Right atrium auricular region (tissue), 2 donors: ENCODE measurements around the gene AHCYL2. TPM values are rescaled to one million over a fixed set of nuclear protein-coding genes. Genes with fewer than 3 reads are reported as not detected.

ENCODE experiments used
- DNase-seq: peaks from one replicate; pipeline ENCODE4 v3.0.0-alpha.2; 2019; ENCODE audit warnings: low spot score
- H3K27ac ChIP-seq, 2 donors: fragments of 200-600 bp; sonication (generic); 1 replicate in 1 of 2; 2 replicates in 1 of 2; pipeline ENCODE4 v1.5.1; 2016 to 2019
- H3K27me3 ChIP-seq, 2 donors: fragments of 200-600 bp; sonication (generic); one replicate each; pipeline versions ENCODE4 v1.5.1 to v1.6.0; 2017 to 2019
- H3K36me3 ChIP-seq: fragments of 200-600 bp; sonication (generic); one replicate; pipeline ENCODE4 v1.5.1; 2016
- H3K4me1 ChIP-seq, 2 donors: fragments of 200-600 bp; sonication (generic); one replicate each; pipeline versions ENCODE4 v1.5.1 to v1.6.0; 2017 to 2019
- H3K4me3 ChIP-seq, 2 donors: fragments of 200-600 bp; sonication (generic); 1 replicate in 1 of 2; 2 replicates in 1 of 2; pipeline ENCODE4 v1.5.1; 2017 to 2019; ENCODE audit warnings: mild to moderate bottlenecking in 1 of 2, moderate library complexity in 1 of 2
- H3K9me3 ChIP-seq, 2 donors: fragments of 200-600 bp; sonication (generic); one replicate each; pipeline ENCODE4 v1.5.1; 2019
- total RNA-seq, 2 donors: library from RNA; depleted of rRNA; stranded (reverse); fragments of >200 nt; gene quantifications; one replicate each; pipeline ENCODE4 v1.1.0, GENCODE V29; 2016
- TF ChIP-seq, protein P1 (sequence below), 2 donors: fragments of 200-600 bp; sonication (generic); IDR thresholded peaks; one replicate each; pipeline ENCODE4 v1.5.1; 2019; ENCODE audit warnings: antibody characterized with exemption in 2 of 2

AHCYL2 gene
- total RNA-seq, 2 donors from 2014 or later, result 5.6 to 6.5 TPM

DNA sequence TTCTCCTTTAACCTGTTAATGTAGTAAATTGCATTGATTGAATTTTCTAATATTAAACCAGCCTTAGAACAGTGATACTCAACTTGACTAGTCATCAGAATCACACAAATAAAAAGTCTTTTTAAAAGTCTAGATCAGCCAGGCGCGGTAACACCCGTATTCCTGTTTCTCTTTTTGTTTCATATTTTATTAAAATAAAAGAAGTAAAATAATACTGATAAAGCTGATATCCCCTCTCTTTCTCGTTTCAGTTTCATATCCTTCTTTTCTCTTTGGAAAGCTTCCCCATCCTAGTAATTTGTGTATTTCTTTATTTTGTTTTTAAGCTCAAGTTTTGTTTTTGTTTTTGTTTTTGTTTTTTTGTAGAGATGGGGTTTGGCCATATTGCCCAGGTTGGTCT is 27.1 kb upstream of the AHCYL2 start:
- TF ChIP-seq, protein P1, sequence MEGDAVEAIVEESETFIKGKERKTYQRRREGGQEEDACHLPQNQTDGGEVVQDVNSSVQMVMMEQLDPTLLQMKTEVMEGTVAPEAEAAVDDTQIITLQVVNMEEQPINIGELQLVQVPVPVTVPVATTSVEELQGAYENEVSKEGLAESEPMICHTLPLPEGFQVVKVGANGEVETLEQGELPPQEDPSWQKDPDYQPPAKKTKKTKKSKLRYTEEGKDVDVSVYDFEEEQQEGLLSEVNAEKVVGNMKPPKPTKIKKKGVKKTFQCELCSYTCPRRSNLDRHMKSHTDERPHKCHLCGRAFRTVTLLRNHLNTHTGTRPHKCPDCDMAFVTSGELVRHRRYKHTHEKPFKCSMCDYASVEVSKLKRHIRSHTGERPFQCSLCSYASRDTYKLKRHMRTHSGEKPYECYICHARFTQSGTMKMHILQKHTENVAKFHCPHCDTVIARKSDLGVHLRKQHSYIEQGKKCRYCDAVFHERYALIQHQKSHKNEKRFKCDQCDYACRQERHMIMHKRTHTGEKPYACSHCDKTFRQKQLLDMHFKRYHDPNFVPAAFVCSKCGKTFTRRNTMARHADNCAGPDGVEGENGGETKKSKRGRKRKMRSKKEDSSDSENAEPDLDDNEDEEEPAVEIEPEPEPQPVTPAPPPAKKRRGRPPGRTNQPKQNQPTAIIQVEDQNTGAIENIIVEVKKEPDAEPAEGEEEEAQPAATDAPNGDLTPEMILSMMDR (IDR thresholded peaks at IDR 0.05), result no peak
- no peaks in the 10 kb centered on the region for H3K27me3 ChIP-seq
- H3K4me3 ChIP-seq, result no peak overlapping the region
- no peaks in the 10 kb centered on the region for H3K9me3 ChIP-seq
- no peak for DNase-seq
- no peaks in the 10 kb centered on the region for H3K36me3 ChIP-seq
- H3K4me1 ChIP-seq, result no peaks in the 10 kb centered on the region
- H3K27ac ChIP-seq, result no peak overlapping the region

DNA sequence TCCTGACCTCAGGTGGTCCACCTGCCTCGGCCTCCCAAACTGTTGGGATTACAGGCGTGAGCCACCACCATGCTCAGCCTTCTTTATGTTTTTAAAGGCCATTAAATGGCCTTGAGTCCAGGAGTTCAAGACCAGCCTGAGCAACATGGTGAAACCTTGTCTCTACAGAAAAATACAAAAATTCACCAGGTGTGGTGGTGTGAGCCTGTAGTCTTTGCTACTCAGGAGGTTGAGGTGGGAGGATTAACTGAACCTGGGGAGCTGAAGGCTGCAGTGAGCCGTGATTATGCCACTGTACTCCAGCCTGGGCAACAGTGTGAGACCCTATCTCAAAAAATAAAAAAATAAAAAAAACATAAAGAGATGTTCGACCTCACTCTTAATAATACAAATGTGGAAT is 25.4 kb upstream of the AHCYL2 start:
- H3K27ac ChIP-seq, result no peak overlapping the region
- H3K27me3 ChIP-seq, result no peaks in the 10 kb centered on the region
- H3K4me1 ChIP-seq, result no peaks in the 10 kb centered on the region
- no peaks in the 10 kb centered on the region for H3K9me3 ChIP-seq
- TF ChIP-seq, protein P1 (IDR thresholded peaks at IDR 0.05), result no peak
- H3K4me3 ChIP-seq, result no peak overlapping the region
- DNase-seq, result no peak
- H3K36me3 ChIP-seq, result no peaks in the 10 kb centered on the region

DNA sequence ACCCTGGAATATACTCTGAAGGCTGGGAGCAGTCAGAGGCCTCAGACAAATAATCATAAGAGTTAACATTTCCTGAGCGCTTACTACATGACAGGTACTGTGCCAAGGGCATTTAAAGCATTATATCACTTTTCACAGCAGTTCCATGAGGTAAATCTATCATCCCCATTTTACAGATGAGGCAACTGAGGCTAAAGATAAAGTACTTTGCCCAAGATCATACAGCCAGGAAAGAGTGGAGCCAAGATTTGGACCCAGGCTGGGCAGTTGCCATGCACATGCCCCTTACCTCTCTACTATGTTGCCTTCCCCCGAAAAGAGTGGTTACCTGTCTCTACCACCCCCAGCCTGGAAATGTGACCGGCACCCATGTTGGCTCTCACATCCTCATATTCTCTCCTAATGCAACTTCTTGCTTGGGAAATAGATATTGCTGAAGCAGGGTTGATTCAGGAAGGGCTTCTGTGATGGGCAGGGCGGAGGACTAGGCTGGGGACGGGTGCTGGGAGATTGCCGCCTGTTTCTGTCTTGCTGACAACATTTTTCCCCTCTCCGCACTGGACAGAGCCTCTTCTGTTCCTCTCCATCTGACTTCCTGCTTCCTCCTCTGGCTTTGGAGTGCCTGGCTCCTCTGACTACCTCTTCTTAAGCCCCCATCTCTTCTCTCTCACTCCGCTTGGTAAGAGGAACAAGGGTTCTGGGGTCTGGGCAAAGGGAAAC is 22.6 kb upstream of the AHCYL2 start:
- H3K4me1 ChIP-seq, result no peaks in the 10 kb centered on the region
- H3K4me3 ChIP-seq, result no peak overlapping the region
- H3K36me3 ChIP-seq, result no peaks in the 10 kb centered on the region
- no peak for DNase-seq
- H3K9me3 ChIP-seq, result no peaks in the 10 kb centered on the region
- H3K27me3 ChIP-seq, result no peaks in the 10 kb centered on the region
- H3K27ac ChIP-seq, result no peak overlapping the region
- TF ChIP-seq, protein P1 (IDR thresholded peaks at IDR 0.05), result no peak

DNA sequence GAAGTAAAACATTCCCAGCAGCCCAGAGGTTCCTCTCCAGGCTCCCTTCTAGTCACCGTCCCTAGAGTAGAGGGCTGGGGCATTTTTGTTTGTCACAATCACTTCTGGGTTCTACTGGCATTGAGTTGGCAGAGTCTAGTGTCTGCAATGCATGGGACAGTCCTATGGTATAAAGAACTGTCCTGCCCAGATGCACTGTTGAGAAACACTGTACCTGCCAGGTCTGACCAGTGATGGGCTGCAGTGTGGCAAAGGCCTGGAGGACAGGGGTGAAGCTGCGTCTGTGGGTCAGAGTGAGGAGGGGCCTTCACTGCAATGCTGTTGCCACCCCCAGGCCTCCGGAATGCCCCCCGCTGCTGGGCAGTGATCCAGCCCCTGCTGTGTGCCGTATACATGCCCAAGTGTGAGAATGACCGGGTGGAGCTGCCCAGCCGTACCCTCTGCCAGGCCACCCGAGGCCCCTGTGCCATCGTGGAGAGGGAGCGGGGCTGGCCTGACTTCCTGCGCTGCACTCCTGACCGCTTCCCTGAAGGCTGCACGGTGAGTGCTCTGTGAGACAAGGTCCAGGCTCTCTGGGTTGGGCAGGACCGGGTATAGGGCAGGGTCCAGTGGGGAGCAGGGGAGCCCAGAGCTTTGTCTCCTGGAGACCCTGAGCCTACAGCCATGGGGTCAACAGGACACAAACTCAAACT is 21.6 kb upstream of the AHCYL2 start:
- TF ChIP-seq, protein P1 (IDR thresholded peaks at IDR 0.05), result no peak
- no peaks in the 10 kb centered on the region for H3K36me3 ChIP-seq
- no peak overlapping the region for H3K27ac ChIP-seq
- no peaks in the 10 kb centered on the region for H3K4me1 ChIP-seq
- H3K9me3 ChIP-seq, result no peaks in the 10 kb centered on the region
- no peak overlapping the region for H3K4me3 ChIP-seq
- H3K27me3 ChIP-seq, result no peaks in the 10 kb centered on the region
- DNase-seq, result no peak

DNA sequence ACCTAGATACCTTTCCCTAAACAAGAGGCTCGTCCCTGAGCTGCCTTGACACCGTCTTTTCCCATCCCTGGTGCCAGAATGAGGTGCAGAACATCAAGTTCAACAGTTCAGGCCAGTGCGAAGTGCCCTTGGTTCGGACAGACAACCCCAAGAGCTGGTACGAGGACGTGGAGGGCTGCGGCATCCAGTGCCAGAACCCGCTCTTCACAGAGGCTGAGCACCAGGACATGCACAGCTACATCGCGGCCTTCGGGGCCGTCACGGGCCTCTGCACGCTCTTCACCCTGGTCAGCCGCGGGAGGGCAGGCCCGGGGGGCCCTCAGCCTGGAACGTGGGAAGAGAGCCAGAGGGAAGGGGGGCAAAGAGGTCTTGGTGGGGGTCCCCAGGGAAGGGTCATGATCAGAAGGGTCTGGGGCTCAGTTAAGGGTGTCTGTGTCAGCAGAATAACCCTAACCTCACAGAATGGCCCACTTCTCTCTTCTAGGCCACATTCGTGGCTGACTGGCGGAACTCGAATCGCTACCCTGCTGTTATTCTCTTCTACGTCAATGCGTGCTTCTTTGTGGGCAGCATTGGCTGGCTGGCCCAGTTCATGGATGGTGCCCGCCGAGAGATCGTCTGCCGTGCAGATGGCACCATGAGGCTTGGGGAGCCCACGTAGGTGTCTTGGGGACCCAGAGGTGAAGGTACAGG is 19.6 kb upstream of the AHCYL2 start:
- H3K27me3 ChIP-seq, result no peaks in the 10 kb centered on the region
- no peak overlapping the region for H3K4me3 ChIP-seq
- no peaks in the 10 kb centered on the region for H3K9me3 ChIP-seq
- H3K36me3 ChIP-seq, result no peaks in the 10 kb centered on the region
- H3K4me1 ChIP-seq, result peaks cover 0 to under 1% of the 10 kb centered on the region in 2 donors
- H3K27ac ChIP-seq, result no peak overlapping the region
- TF ChIP-seq, protein P1 (IDR thresholded peaks at IDR 0.05), result no peak
- DNase-seq, result no peak
